HepG2 (cell line): Measurements from ENCODE around the gene SHC1. TPM values are rescaled to one million over a fixed set of nuclear protein-coding genes. Genes with fewer than 3 reads are reported as not detected.
A peak's percentile ranks its signal among the peaks of the same experiment; 100 is the strongest.

Source experiments
- ATAC-seq: fragments of 200-7000 bp; cut with Tn5 transposase; 3 replicates; pipeline ENCODE4 v1.9.1; 2020; ENCODE audit warnings: mild to moderate bottlenecking, moderate library complexity
- BruUV-seq: library from RNA; stranded (reverse); fragments of 400-500 nt; replicated peaks from 2 replicates; lab custom pipeline; 2021; lab: Mats Ljungman, UMichigan
- CTCF ChIA-PET: fragments of 300-600 bp; formaldehyde crosslinking; extraction: SDS; loops from one replicate; lab custom pipeline; 2021; ENCODE audit warnings: low total read pairs, inconsistent platforms, low intra/inter-chr PET ratio; lab: Yijun Ruan, JAX
- POLR2A ChIA-PET: fragments of 350-600 bp; sonication (Branson Sonifier 250); formaldehyde crosslinking; loops from one replicate; lab custom pipeline; 2020; ENCODE audit warnings: antibody characterized with exemption, inconsistent platforms; lab: Yijun Ruan, JAX
- DNase-seq: peaks from one replicate; pipeline ENCODE4 v3.0.0-alpha.2; 2015; ENCODE audit warnings: low spot score
- FAIRE-seq: peaks from 3 replicates; lab custom pipeline; 2011; peaks lifted over from hg19 to GRCh38; lab: Jason Lieb, UNC
- H2AFZ ChIP-seq: one replicate; pipeline ENCODE4 v1.6.1; 2011; ENCODE audit warnings: low read length, inconsistent platforms
- H3K27ac ChIP-seq: fragments of 300-600 bp; 3 replicates; pipeline ENCODE4 v1.8.0; 2011; ENCODE audit warnings: mixed run types, mild to moderate bottlenecking, mixed read lengths, low read length, inconsistent platforms; ENCODE audit not compliant: insufficient read depth; ENCODE audit errors: extremely low read length
- H3K27me3 ChIP-seq, 2 experiments: fragments of 200-600 bp in 1 of 2; 2 replicates in 1 of 2; 3 replicates in 1 of 2; pipeline versions ENCODE4 v1.6.0 to v1.8.0; 2011; ENCODE audit warnings: low read length in 2 of 2, mild to moderate bottlenecking in 2 of 2, moderate library complexity in 2 of 2, inconsistent platforms in 1 of 2; ENCODE audit not compliant: insufficient read depth in 2 of 2, control insufficient read depth in 1 of 2
- H3K36me3 ChIP-seq, 2 experiments: fragments of 200-600 bp in 1 of 2; replicated peaks in 1 of 2; 2 replicates in 1 of 2; 3 replicates in 1 of 2; pipeline versions ENCODE4 v1.5.1 to v1.8.0; 2011; ENCODE audit warnings: low read length in 2 of 2, inconsistent platforms in 1 of 2; ENCODE audit not compliant: insufficient read depth in 2 of 2, control insufficient read depth in 1 of 2
- H3K4me1 ChIP-seq: 2 replicates; pipeline ENCODE4 v1.5.1; 2012; ENCODE audit warnings: low read length, inconsistent platforms; ENCODE audit not compliant: insufficient read depth
- H3K4me2 ChIP-seq: 2 replicates; pipeline ENCODE4 v1.6.0; 2011; ENCODE audit warnings: low read depth, low read length, inconsistent platforms
- H3K4me3 ChIP-seq, 3 experiments: fragments of 200-600 bp in 1 of 3; sonication (generic), shearing (Covaris generic) in 1 of 3; replicated peaks in 1 of 3; 2 replicates each; pipeline ENCODE4 v1.5.1; 2011 to 2016; ENCODE audit warnings: low read length in 3 of 3, inconsistent platforms in 2 of 3, low read depth in 2 of 3, mild to moderate bottlenecking in 2 of 3, control low read depth in 1 of 3, mixed read lengths in 1 of 3; ENCODE audit not compliant: insufficient read depth in 1 of 3
- H3K79me2 ChIP-seq: one replicate; pipeline ENCODE4 v1.6.1; 2011; ENCODE audit warnings: low read length, inconsistent platforms; ENCODE audit not compliant: insufficient read depth
- H3K9ac ChIP-seq: 2 replicates; pipeline ENCODE4 v1.6.0; 2011; ENCODE audit warnings: mild to moderate bottlenecking, low read depth, low read length, inconsistent platforms; ENCODE audit not compliant: insufficient read depth
- H3K9me3 ChIP-seq: 2 replicates; pipeline ENCODE4 v1.5.1; 2012; ENCODE audit warnings: mild to moderate bottlenecking, low read length
- H4K20me1 ChIP-seq: 2 replicates; pipeline ENCODE4 v1.6.0; 2011; ENCODE audit warnings: inconsistent platforms, mild to moderate bottlenecking, low read length, moderate library complexity; ENCODE audit not compliant: insufficient read depth
- ARID2 ChIP-seq: sonication (generic); formaldehyde crosslinking; IDR thresholded peaks from 2 replicates; pipeline ENCODE4 v1.8.1; 2022; ENCODE audit warnings: mild to moderate bottlenecking, missing genetic modification reagents, borderline replicate concordance
- HIC2 ChIP-seq: sonication (generic); formaldehyde crosslinking; IDR thresholded peaks from 2 replicates; pipeline ENCODE4 v1.9.0; 2022; ENCODE audit warnings: low read depth, missing genetic modification reagents
- RFX5 ChIP-seq: IDR thresholded peaks from 2 replicates; pipeline ENCODE4 v1.6.1; 2011; ENCODE audit warnings: low read depth, low read length, improper control_type of control experiment
- RXRB ChIP-seq: IDR thresholded peaks from 2 replicates; pipeline ENCODE4 v1.6.1; 2016; ENCODE audit warnings: borderline replicate concordance, missing genetic modification reagents, missing compliant biosample characterization
- ZNF687 ChIP-seq: sonication (generic); formaldehyde crosslinking; IDR thresholded peaks from 2 replicates; pipeline ENCODE4 v1.5.1; 2020; ENCODE audit warnings: mild to moderate bottlenecking, missing genetic modification reagents, moderate library complexity
- WGBS: methylation state at CpG from one replicate; pipeline ENCODE4 v1.1.6; 2017; ENCODE audit warnings: low lambda C conversion rate; 5-methylcytosine and 5-hydroxymethylcytosine counted together
- in situ Hi-C: cut with HindIII; loops from 2 replicates; pipeline ENCODE4 v1.10.0; 2017; ENCODE audit warnings: low pct_unique_long_range_greater_than_20kb; ENCODE audit not compliant: extremely low pct_ligation_motif_present
- intact Hi-C: fragments of 100-400 bp; cut with micrococcal nuclease; formaldehyde crosslinking; loops from one replicate; pipeline ENCODE4 v1.10.0; 2022; ENCODE audit not compliant: unreplicated experiment
- polyA plus RNA-seq, 8 experiments: library from polyadenylated mRNA; depleted of rRNA in 3 of 8; stranded (reverse) in 7 of 8; unstranded in 1 of 8; fragments of >200 nt; fragmentation: Illumina TruSeq in 4 of 8; extraction: Trizol in 4 of 8; gene quantifications; 2 replicates each; pipeline versions ENCODE4 v1.2.1 to v1.2.3, GENCODE V29; 2011 to 2016; ENCODE audit warnings: low read depth in 4 of 8, missing spikeins in 1 of 8, mixed read lengths in 1 of 8; ENCODE audit not compliant: insufficient read depth in 1 of 8
- total RNA-seq, 5 experiments: library from RNA; depleted of rRNA; stranded (reverse); fragments of >200 nt; fragmentation: Illumina TruSeq; extraction: Trizol; gene quantifications; 2 replicates each; pipeline ENCODE4 v1.2.3, GENCODE V29; 2016; ENCODE audit warnings: low read depth in 1 of 5
- TF ChIP-seq, protein P1 (sequence below), 2 experiments: sonication (generic) in 1 of 2; formaldehyde crosslinking in 1 of 2; IDR thresholded peaks; 2 replicates each; pipeline versions ENCODE4 v1.4.0 to v1.6.1; 2018 to 2020; ENCODE audit warnings: missing genetic modification reagents in 2 of 2, borderline replicate concordance in 1 of 2, low read depth in 1 of 2, mild to moderate bottlenecking in 1 of 2, missing biosample characterization in 1 of 2
- TF ChIP-seq, protein P2 (sequence below): sonication (generic); formaldehyde crosslinking; IDR thresholded peaks from 2 replicates; pipeline ENCODE4 v1.4.0; 2020; ENCODE audit warnings: missing genetic modification reagents, mild to moderate bottlenecking, borderline replicate concordance

Gene SHC1
- total and polyA plus RNA-seq, 2 of the 13 experiments (the other 11 are each of a cell fraction or from before 2014, with no cell fraction given), result 52.0 to 137 TPM

DNA sequence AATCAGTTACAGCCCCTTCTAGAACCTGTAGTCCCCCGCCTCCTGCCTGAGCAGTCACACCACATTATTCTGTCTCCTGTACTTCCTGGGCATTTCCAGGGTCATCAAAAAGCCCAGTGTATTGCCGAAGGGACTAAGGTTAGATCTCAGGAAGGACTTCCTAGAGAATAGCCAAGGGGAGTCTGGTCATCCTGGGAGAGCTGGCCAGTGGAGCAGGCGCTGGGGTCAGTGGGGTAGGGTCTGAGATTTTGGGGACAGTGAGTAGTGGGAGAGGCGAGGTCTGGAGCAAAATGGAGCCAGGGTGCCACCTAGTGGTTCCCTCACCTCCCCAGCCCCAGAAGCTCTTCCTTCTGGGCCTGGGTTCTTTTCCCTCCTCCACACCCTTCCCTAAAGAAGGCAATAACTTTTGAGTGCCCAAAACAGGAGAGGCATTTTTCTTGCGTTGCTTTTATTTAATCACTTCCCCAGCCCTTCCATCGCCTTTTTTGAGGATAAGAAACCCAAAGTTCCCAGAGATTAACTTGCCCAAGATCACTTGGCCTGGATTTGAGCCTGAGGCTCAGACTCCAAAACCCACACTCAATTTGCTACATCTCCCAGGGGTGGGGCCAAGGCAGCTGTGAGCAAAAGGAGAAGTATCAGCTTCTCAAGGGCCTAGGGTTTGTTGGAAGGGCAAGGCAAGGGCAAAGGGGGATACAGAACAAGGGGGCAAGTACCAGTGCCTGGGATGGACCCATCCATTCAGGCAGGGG lies 26.7 kb downstream of the SHC1 start (continued):
- TF ChIP-seq HIC2 (CRISPR knock-in tag) (no peak), RFX5 (no peak), ARID2 (peak; percentile 15; the same call in 1 of the 2 replicates), RXRB (CRISPR knock-in tag) (peak; percentile 29; the same call in 1 of the 2 replicates)
- TF ChIP-seq, protein P1, sequence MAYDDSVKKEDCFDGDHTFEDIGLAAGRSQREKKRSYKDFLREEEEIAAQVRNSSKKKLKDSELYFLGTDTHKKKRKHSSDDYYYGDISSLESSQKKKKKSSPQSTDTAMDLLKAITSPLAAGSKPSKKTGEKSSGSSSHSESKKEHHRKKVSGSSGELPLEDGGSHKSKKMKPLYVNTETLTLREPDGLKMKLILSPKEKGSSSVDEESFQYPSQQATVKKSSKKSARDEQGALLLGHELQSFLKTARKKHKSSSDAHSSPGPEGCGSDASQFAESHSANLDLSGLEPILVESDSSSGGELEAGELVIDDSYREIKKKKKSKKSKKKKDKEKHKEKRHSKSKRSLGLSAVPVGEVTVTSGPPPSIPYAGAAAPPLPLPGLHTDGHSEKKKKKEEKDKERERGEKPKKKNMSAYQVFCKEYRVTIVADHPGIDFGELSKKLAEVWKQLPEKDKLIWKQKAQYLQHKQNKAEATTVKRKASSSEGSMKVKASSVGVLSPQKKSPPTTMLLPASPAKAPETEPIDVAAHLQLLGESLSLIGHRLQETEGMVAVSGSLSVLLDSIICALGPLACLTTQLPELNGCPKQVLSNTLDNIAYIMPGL (CRISPR knock-in tag; IDR thresholded peaks at IDR 0.05; ENCODE audit: borderline replicate concordance in 1 of 2, low read depth in 1 of 2), result peak in 1 of 2 experiments; percentile 9; a peak in 1 of 4 replicates

DNA sequence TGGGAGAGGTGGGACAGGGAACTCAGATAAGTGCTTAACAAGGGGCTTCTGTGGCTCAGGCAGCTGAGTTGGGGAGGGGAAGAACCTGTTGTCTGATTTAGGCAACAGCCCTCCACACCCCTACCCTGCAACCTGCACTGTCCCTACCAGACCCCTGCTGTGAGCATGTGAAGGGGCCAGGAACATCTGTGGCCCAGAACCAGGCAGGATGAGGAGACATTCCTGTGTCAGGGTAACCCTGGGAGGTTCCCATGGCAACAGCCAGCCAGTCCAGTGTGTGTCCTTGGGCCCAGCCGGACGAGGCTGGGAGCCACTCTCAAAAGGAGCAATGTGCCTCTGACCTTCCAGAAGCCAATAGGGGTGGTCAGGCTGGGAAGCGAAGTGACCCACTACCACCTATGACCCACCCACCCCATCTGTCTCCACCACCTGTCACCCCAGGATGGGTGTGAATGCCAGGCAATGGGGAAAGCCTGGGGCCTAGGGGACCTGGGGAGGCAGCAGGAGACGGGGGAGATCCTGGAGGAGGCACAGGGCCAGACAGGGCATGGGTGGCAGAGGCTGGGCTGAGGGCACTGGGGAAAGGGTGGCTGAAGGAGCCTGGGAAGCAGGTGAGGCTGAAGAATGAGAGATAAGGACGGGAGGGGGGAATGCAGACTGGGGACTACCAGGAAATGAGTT lies 29.1 kb downstream of the SHC1 start:
- Histone ChIP-seq H3K4me3 (no peak overlapping the region; a peak in 1 of 6 replicates), H3K79me2 (no peaks in the 10 kb centered on the region), H2AFZ (no peak overlapping the region), H3K9me3 (no peaks in the 10 kb centered on the region), H3K36me3 (no peaks in the 10 kb centered on the region; a peak in 1 of 5 replicates), H3K4me2 (peak overlapping the region; percentile 41), H4K20me1 (no peaks in the 10 kb centered on the region), H3K4me1 (peaks cover 87% of the 10 kb centered on the region), H3K27ac (peak overlapping the region; percentile 50), H3K27me3 (no peaks in the 10 kb centered on the region), H3K9ac (0 out of 2 replicates have a peak overlapping the region, but pooled peaks have one; percentile 28)
- peak; percentile 81 for DNase-seq
- peak; percentile 68 for ATAC-seq
- no TSS peak for BruUV-seq
- 37% methylated on average over 3 of the region's 5 CpGs for whole genome bisulfite sequencing
- FAIRE-seq, result peak; percentile 84
- intact Hi-C loops (no loop called here), in situ Hi-C loops (no loop called here)
- POLR2A ChIA-PET, result interaction anchor here (1.2 to 2.7 kb wide), 4 partner anchors 10 to 32 kb away, joined by 3 to 14 read pairs (median 4); partner anchors contain the start of genes CKS1B, PBXIP1 and PYGO2
- CTCF ChIA-PET, result no interaction called here
- TF ChIP-seq, protein P2, sequence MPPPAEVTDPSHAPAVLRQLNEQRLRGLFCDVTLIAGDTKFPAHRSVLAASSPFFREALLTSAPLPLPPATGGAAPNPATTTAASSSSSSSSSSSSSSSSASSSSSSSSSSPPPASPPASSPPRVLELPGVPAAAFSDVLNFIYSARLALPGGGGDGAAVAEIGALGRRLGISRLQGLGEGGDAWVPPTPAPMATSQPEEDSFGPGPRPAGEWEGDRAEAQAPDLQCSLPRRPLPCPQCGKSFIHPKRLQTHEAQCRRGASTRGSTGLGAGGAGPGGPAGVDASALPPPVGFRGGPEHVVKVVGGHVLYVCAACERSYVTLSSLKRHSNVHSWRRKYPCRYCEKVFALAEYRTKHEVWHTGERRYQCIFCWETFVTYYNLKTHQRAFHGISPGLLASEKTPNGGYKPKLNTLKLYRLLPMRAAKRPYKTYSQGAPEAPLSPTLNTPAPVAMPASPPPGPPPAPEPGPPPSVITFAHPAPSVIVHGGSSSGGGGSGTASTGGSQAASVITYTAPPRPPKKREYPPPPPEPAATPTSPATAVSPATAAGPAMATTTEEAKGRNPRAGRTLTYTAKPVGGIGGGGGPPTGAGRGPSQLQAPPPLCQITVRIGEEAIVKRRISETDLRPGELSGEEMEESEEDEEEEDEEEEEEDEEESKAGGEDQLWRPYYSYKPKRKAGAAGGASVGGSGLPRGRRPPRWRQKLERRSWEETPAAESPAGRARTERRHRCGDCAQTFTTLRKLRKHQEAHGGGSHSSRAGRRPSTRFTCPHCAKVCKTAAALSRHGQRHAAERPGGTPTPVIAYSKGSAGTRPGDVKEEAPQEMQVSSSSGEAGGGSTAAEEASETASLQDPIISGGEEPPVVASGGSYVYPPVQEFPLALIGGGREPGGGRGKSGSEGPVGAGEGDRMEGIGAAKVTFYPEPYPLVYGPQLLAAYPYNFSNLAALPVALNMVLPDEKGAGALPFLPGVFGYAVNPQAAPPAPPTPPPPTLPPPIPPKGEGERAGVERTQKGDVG (CRISPR knock-in tag), result 0 out of 2 replicates have a peak, but pooled peaks have one; percentile 39
- peak; percentile 65 for TF ChIP-seq ZNF687 (CRISPR knock-in tag)
